Measurements from ENCODE around the gene SCRG1.

SCRG1 gene

DNA sequence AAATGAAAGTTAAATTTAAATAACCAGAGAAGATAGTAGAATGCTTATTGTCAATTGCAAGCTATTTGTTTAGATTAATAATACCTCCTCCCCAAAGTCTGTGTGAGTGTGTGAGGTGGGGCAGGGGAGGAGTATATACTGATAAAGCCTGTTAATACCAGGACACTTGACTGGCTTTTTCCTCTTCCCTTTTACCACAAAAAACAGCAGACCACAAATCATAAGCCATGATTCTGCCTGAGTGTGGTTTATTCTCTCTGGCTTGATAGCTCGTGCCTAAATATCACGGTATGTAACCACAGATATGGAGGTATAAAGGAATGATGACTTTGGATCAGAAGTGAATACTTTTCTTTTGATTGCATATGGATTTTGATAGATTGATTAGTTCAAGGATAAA, 21.9 kb upstream of the SCRG1 start:
- Histone ChIP-seq H3K9me3 (ENCODE audit: control insufficient read depth, insufficient read depth, low read depth, low read length) (no peaks in the 10 kb centered on the region), H3K36me3 (ENCODE audit: control insufficient read depth in 2 of 2, insufficient read depth in 1 of 2, low read length in 2 of 2) (no peaks in the 10 kb centered on the region), H3K4me1 (ENCODE audit: control insufficient read depth, insufficient read depth, low read length) (no peaks in the 10 kb centered on the region), H3K27ac (ENCODE audit: extremely low read depth, low read depth, low read length) (no peak overlapping the region), H3K4me3 (ENCODE audit: low read depth, low read length) (no peak overlapping the region)
- ChIA-PET CTCF (interaction anchor here (0.5 to 4.5 kb wide), 33 partner anchors 9 to 899 kb away, joined by 3 to 38 read pairs (median 3); partner anchors contain the start of gene HAND2), POLR2A (interaction anchor here (0.5 to 1.5 kb wide), 3 partner anchors 49 to 113 kb away, joined by 3 read pairs; partner anchors contain the start of gene HMGB2)
- TF ChIP-seq ZBTB17 (tag by site-specific recombination; IDR thresholded peaks at IDR 0.05) (0 out of 2 replicates have a peak, but pooled peaks have one; percentile 3), ZNF501 (tag by site-specific recombination; IDR thresholded peaks at IDR 0.05) (no peak)

DNA sequence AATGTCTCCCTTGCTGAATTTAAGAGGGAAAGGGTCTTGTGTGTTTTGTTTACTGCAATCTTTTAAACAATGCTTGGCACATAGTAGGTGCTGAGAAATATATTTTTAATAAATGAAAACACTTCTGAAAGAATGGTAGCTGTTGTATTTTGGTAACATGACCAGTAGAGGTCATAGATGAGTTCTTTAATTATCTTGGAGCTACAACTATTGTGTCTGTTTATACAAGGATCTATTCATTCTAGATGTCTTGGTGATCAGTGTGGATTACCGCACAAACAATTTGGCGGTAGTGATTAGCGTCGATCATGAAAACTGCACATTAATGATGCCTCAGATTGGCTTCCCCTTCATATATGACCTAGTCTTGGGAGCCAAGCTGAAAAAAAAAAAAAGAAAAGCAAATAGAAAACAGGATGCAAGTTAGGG, 21.4 kb upstream of the SCRG1 start:
- Histone ChIP-seq H3K27ac (ENCODE audit: extremely low read depth, low read depth, low read length) (no peak overlapping the region), H3K36me3 (ENCODE audit: control insufficient read depth in 2 of 2, insufficient read depth in 1 of 2, low read length in 2 of 2) (no peaks in the 10 kb centered on the region), H3K4me3 (ENCODE audit: low read depth, low read length) (no peak overlapping the region), H3K9me3 (ENCODE audit: control insufficient read depth, insufficient read depth, low read depth, low read length) (no peaks in the 10 kb centered on the region), H3K4me1 (ENCODE audit: control insufficient read depth, insufficient read depth, low read length) (no peaks in the 10 kb centered on the region)
- TF ChIP-seq ZNF654 (tag by site-specific recombination; IDR thresholded peaks at IDR 0.05; ENCODE audit: low read depth) (peak; percentile 57), ZBTB17 (tag by site-specific recombination; IDR thresholded peaks at IDR 0.05) (peak; percentile 89), PRDM1 (tag by site-specific recombination; IDR thresholded peaks at IDR 0.05) (0 out of 2 replicates have a peak, but pooled peaks have one; percentile 11), KLF17 (tag by site-specific recombination; IDR thresholded peaks at IDR 0.05) (no peak), ZFP41 (tag by site-specific recombination; IDR thresholded peaks at IDR 0.05; ENCODE audit: borderline replicate concordance) (no peak)
- POLR2A ChIA-PET: interaction anchor here (0.5 to 1.5 kb wide), 3 partner anchors 78 to 113 kb away, joined by 3 to 4 read pairs (median 3); partner anchors contain the start of gene HMGB2
- CTCF ChIA-PET: interaction anchor here (0.5 to 4.5 kb wide), 27 partner anchors 9 to 738 kb away, joined by 3 to 38 read pairs (median 4); partner anchors contain the start of gene HAND2

DNA sequence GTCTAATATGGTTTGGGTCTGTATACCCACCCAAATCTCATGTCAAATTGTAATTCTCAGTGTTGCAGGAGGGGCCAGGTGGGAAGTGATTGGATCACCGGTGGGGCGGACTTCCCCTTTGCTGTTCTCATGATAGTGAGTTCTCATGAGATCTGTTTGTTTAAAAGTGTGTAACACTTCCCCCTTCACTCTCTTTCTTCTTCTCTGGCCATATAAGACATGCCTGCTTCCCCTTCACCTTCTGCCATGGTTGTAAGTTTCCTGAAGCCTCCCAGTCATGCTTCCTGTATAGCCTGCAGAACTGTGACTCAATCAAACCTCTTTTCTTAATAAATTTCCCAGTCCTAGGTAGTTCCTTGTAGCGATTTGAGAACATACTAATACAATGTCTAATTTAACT, 19.7 kb upstream of the SCRG1 start:
- Histone ChIP-seq H3K9me3 (ENCODE audit: control insufficient read depth, insufficient read depth, low read depth, low read length) (no peaks in the 10 kb centered on the region), H3K4me3 (ENCODE audit: low read depth, low read length) (no peak overlapping the region), H3K36me3 (ENCODE audit: control insufficient read depth in 2 of 2, insufficient read depth in 1 of 2, low read length in 2 of 2) (no peaks in the 10 kb centered on the region), H3K4me1 (ENCODE audit: control insufficient read depth, insufficient read depth, low read length) (no peaks in the 10 kb centered on the region), H3K27ac (ENCODE audit: extremely low read depth, low read depth, low read length) (no peak overlapping the region)
- TF ChIP-seq ZNF433 (tag by site-specific recombination; IDR thresholded peaks at IDR 0.05; ENCODE audit: low read depth) (no peak), GLI4 (tag by site-specific recombination; IDR thresholded peaks at IDR 0.05) (no peak), EGR2 (tag by site-specific recombination; IDR thresholded peaks at IDR 0.05; ENCODE audit: low read depth) (no peak), SCRT2 (tag by site-specific recombination; IDR thresholded peaks at IDR 0.05) (no peak), ZNF335 (tag by site-specific recombination; conservative IDR thresholded peaks at IDR 0.05) (no peak), ZNF843 (tag by site-specific recombination; IDR thresholded peaks at IDR 0.05) (no peak), ZNF214 (tag by site-specific recombination; IDR thresholded peaks at IDR 0.05; ENCODE audit: borderline replicate concordance) (no peak), ZNF776 (tag by site-specific recombination; IDR thresholded peaks at IDR 0.05; ENCODE audit: borderline replicate concordance) (no peak)
- TF ChIP-seq, protein P1, sequence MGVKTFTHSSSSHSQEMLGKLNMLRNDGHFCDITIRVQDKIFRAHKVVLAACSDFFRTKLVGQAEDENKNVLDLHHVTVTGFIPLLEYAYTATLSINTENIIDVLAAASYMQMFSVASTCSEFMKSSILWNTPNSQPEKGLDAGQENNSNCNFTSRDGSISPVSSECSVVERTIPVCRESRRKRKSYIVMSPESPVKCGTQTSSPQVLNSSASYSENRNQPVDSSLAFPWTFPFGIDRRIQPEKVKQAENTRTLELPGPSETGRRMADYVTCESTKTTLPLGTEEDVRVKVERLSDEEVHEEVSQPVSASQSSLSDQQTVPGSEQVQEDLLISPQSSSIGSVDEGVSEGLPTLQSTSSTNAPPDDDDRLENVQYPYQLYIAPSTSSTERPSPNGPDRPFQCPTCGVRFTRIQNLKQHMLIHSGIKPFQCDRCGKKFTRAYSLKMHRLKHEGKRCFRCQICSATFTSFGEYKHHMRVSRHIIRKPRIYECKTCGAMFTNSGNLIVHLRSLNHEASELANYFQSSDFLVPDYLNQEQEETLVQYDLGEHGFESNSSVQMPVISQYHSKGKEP (tag by site-specific recombination; IDR thresholded peaks at IDR 0.05): no peak
- TF ChIP-seq, protein P2, sequence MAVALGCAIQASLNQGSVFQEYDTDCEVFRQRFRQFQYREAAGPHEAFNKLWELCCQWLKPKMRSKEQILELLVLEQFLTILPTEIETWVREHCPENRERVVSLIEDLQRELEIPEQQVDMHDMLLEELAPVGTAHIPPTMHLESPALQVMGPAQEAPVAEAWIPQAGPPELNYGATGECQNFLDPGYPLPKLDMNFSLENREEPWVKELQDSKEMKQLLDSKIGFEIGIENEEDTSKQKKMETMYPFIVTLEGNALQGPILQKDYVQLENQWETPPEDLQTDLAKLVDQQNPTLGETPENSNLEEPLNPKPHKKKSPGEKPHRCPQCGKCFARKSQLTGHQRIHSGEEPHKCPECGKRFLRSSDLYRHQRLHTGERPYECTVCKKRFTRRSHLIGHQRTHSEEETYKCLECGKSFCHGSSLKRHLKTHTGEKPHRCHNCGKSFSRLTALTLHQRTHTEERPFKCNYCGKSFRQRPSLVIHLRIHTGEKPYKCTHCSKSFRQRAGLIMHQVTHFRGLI (tag by site-specific recombination; IDR thresholded peaks at IDR 0.05): no peak
- ChIA-PET POLR2A (no interaction called here), CTCF (interaction anchor here (0.8 to 4.5 kb wide), 8 partner anchors 10 to 405 kb away, joined by 3 to 38 read pairs (median 5); no protein-coding TSS in a partner anchor)

Data from HEK293 (cell line).